Activated naive CD8-positive, alpha-beta T cell treated with anti-CD3 and anti-CD28 coated beads, Interleukin-2, amount 10 ng/mL, durations not matched to agents 7 days and 5 days (primary cell): Measurements from ENCODE around the gene C6orf136. TPM values are rescaled to one million over a fixed set of nuclear protein-coding genes. Genes with fewer than 3 reads are reported as not detected.

Source experiments
- ATAC-seq: fragments of 150-1000 bp; cut with Tn5 transposase; one replicate; pipeline ENCODE4 v1.10.0; 2021; ENCODE audit warnings: low read depth, moderate library complexity
- POLR2A ChIA-PET: fragments of 350-600 bp; sonication (Branson Sonifier 250); formaldehyde crosslinking; loops from one replicate; lab custom pipeline; 2021; ENCODE audit warnings: antibody characterized with exemption; lab: Charles Lee
- DNase-seq: peaks from one replicate; pipeline ENCODE4 v3.0.0; 2021
- H3K27ac Mint-ChIP-seq: one replicate; pipeline ENCODE4 v1.8.0; 2022; ENCODE audit warnings: mild to moderate bottlenecking, mixed read lengths
- H3K27me3 Mint-ChIP-seq: one replicate; pipeline ENCODE4 v1.8.0; 2022; ENCODE audit warnings: mild to moderate bottlenecking, moderate library complexity, mixed read lengths
- H3K36me3 Mint-ChIP-seq: one replicate; pipeline ENCODE4 v1.8.0; 2021; ENCODE audit warnings: mild to moderate bottlenecking, mixed read lengths
- H3K4me1 Mint-ChIP-seq: one replicate; pipeline ENCODE4 v1.8.0; 2021; ENCODE audit warnings: mixed read lengths
- H3K4me3 Mint-ChIP-seq: one replicate; pipeline ENCODE4 v1.8.0; 2022; ENCODE audit warnings: mild to moderate bottlenecking, moderate library complexity, mixed read lengths
- H3K9me3 Mint-ChIP-seq: one replicate; pipeline ENCODE4 v1.8.0; 2021; ENCODE audit warnings: mixed read lengths
- total RNA-seq, 2 experiments: library from RNA; stranded (reverse); gene quantifications; one replicate each; pipeline ENCODE4 v1.2.3, GENCODE V29; 2021

Gene C6orf136
- total RNA-seq, 2 experiments from 2014 or later, result 33.5 to 34.3 TPM

- ATAC-seq, result no peak
- no peak for DNase-seq
- Mint-ChIP-seq H3K36me3 (peaks cover 50% of the 10 kb centered on the region), H3K4me1 (peaks cover 27% of the 10 kb centered on the region), H3K4me3 (peak overlapping the region; percentile 95), H3K27ac (peak overlapping the region; percentile 98), H3K9me3 (no peaks in the 10 kb centered on the region), H3K27me3 (no peaks in the 10 kb centered on the region)
- POLR2A ChIA-PET, result interaction anchor here (0.9 to 2.6 kb wide), 19 partner anchors 8 to 127 kb away, joined by 3 to 25 read pairs (median 8); partner anchors contain the start of genes ABCF1, ATAT1, DHX16 and GNL1
These were observed 28.6 kb upstream of the C6orf136 start for GRCh38 chr6:30618270-30618797.

GRCh38 chr6:30619561-30619960 lies 27.4 kb upstream of the C6orf136 start:
- ATAC-seq (no peak), DNase-seq (no peak)
- Mint-ChIP-seq H3K36me3 (peaks cover 43% of the 10 kb centered on the region), H3K27me3 (no peaks in the 10 kb centered on the region), H3K4me3 (peak overlapping the region; percentile 95), H3K4me1 (peaks cover 18% of the 10 kb centered on the region), H3K9me3 (no peaks in the 10 kb centered on the region), H3K27ac (peak overlapping the region; percentile 98)
- POLR2A ChIA-PET, result interaction anchor here (0.6 to 2.6 kb wide), 2 partner anchors 61 to 65 kb away, joined by 3 to 13 read pairs; no protein-coding TSS in a partner anchor

- Mint-ChIP-seq H3K36me3 (peaks cover 22% of the 10 kb centered on the region), H3K27ac (no peak overlapping the region), H3K4me1 (peaks cover 19% of the 10 kb centered on the region), H3K9me3 (no peaks in the 10 kb centered on the region), H3K4me3 (no peak overlapping the region), H3K27me3 (no peaks in the 10 kb centered on the region)
- no peak for DNase-seq
- POLR2A ChIA-PET, result interaction anchor here (1.2 to 1.7 kb wide), 4 partner anchors 10 to 105 kb away, joined by 3 to 12 read pairs (median 4); partner anchors contain the start of gene DHX16
- no peak for ATAC-seq
These were observed 21.4 kb upstream of the C6orf136 start for GRCh38 chr6:30625511-30625910.

GRCh38 chr6:30626484-30627366 lies 20.2 kb upstream of the C6orf136 start, which contains the start of gene ATAT1:
Gene ATAT1, plus strand, starts transcription at chr6:30626874.
- peak; percentile 98 for ATAC-seq
- peaks cover 19% of the 10 kb centered on the region for H3K4me1 Mint-ChIP-seq

GRCh38 chr6:30635834-30636233 lies 11.1 kb upstream of the C6orf136 start:
- DNase-seq (no peak), ATAC-seq (no peak)
- POLR2A ChIA-PET, result no interaction called here
- H3K27me3 Mint-ChIP-seq, result no peaks in the 10 kb centered on the region
- H3K27ac Mint-ChIP-seq, result no peak overlapping the region
- H3K4me3 Mint-ChIP-seq, result no peak overlapping the region
- H3K9me3 Mint-ChIP-seq, result no peaks in the 10 kb centered on the region
- H3K36me3 Mint-ChIP-seq, result peaks cover 23% of the 10 kb centered on the region
- peaks cover 4% of the 10 kb centered on the region for H3K4me1 Mint-ChIP-seq

More at GRCh38 chr6:30626484-30627366, 20.2 kb upstream of the C6orf136 start, which contains the start of gene ATAT1:
- H3K27me3 Mint-ChIP-seq, result no peaks in the 10 kb centered on the region
- no peaks in the 10 kb centered on the region for H3K9me3 Mint-ChIP-seq
- peak within 1 kb of the TSS; percentile 91 for H3K4me3 Mint-ChIP-seq
- POLR2A ChIA-PET, result interaction anchor here (0.8 to 1.7 kb wide), 9 partner anchors 9 to 104 kb away, joined by 3 to 12 read pairs (median 4); partner anchors contain the start of genes DHX16, MRPS18B and PPP1R10
- peaks cover 26% of the 10 kb centered on the region for H3K36me3 Mint-ChIP-seq
- H3K27ac Mint-ChIP-seq, result peak within 1 kb of the TSS; percentile 95
- DNase-seq, result peak; percentile 90

- peak overlapping the region; percentile 89 for H3K27ac Mint-ChIP-seq
- POLR2A ChIA-PET, result interaction anchor here (1.1 to 1.8 kb wide), 7 partner anchors 9 to 39 kb away, joined by 3 to 9 read pairs (median 5); partner anchors contain the start of genes ATAT1, MRPS18B and PPP1R10
These were observed 6.5 kb upstream of the C6orf136 start for GRCh38 chr6:30640481-30640880.

GRCh38 chr6:30641048-30641447 lies 5.9 kb upstream of the C6orf136 start:
- peak overlapping the region; percentile 42 for H3K4me3 Mint-ChIP-seq
- DNase-seq, result peak; percentile 38

More at GRCh38 chr6:30640481-30640880, 6.5 kb upstream of the C6orf136 start:
- DNase-seq (no peak), ATAC-seq (no peak)
- H3K36me3 Mint-ChIP-seq, result peaks cover 14% of the 10 kb centered on the region
- H3K9me3 Mint-ChIP-seq, result no peaks in the 10 kb centered on the region
- no peaks in the 10 kb centered on the region for H3K27me3 Mint-ChIP-seq
- no peak overlapping the region for H3K4me3 Mint-ChIP-seq
- peaks cover 20% of the 10 kb centered on the region for H3K4me1 Mint-ChIP-seq

GRCh38 chr6:30643656-30644055 lies 3.3 kb upstream of the C6orf136 start:
- Mint-ChIP-seq H3K9me3 (no peaks in the 10 kb centered on the region), H3K4me3 (no peak overlapping the region), H3K4me1 (peaks cover 39% of the 10 kb centered on the region), H3K36me3 (peaks cover 15% of the 10 kb centered on the region), H3K27ac (no peak overlapping the region), H3K27me3 (no peaks in the 10 kb centered on the region)
- POLR2A ChIA-PET, result interaction anchor here (0.5 to 0.6 kb wide), 2 partner anchors 77 to 126 kb away, joined by 3 read pairs; no protein-coding TSS in a partner anchor
- DNase-seq (no peak), ATAC-seq (no peak)

More at GRCh38 chr6:30641048-30641447, 5.9 kb upstream of the C6orf136 start:
- peak; percentile 98 for ATAC-seq
- H3K27ac Mint-ChIP-seq, result peak overlapping the region; percentile 89
- POLR2A ChIA-PET, result interaction anchor here (1.0 to 1.8 kb wide), 8 partner anchors 8 to 38 kb away, joined by 3 to 9 read pairs (median 5); partner anchors contain the start of genes ATAT1, MRPS18B and PPP1R10
- peaks cover 13% of the 10 kb centered on the region for H3K36me3 Mint-ChIP-seq
- no peaks in the 10 kb centered on the region for H3K27me3 Mint-ChIP-seq
- no peaks in the 10 kb centered on the region for H3K9me3 Mint-ChIP-seq
- peaks cover 25% of the 10 kb centered on the region for H3K4me1 Mint-ChIP-seq

- peak overlapping the region; percentile 8 for H3K27ac Mint-ChIP-seq
- POLR2A ChIA-PET, result interaction anchor here (0.6 to 2.2 kb wide), 2 partner anchors 27 to 29 kb away, joined by 3 to 7 read pairs; partner anchors contain the start of gene MRPS18B
- DNase-seq, result no peak
These were observed 2.2 kb upstream of the C6orf136 start for GRCh38 chr6:30644769-30645168.

GRCh38 chr6:30645989-30646388 lies 944 bp upstream of the C6orf136 start:
- POLR2A ChIA-PET, result interaction anchor here (0.7 to 2.2 kb wide), 2 partner anchors 28 to 32 kb away, joined by 5 to 7 read pairs; partner anchors contain the start of gene MRPS18B
- peak overlapping the region; percentile 91 for H3K27ac Mint-ChIP-seq

More at GRCh38 chr6:30644769-30645168, 2.2 kb upstream of the C6orf136 start:
- Mint-ChIP-seq H3K4me3 (no peak overlapping the region), H3K36me3 (peaks cover 16% of the 10 kb centered on the region), H3K9me3 (no peaks in the 10 kb centered on the region), H3K4me1 (peaks cover 43% of the 10 kb centered on the region), H3K27me3 (no peaks in the 10 kb centered on the region)
- ATAC-seq, result no peak

GRCh38 chr6:30647242-30648116 lies 546 bp downstream of the C6orf136 start:
- peak overlapping the region; percentile 86 for H3K4me3 Mint-ChIP-seq
- ATAC-seq (peak; percentile 70), DNase-seq (peak; percentile 85)
- POLR2A ChIA-PET, result interaction anchor here (0.6 to 1.2 kb wide), 4 partner anchors 19 to 266 kb away, joined by 3 to 8 read pairs (median 3); partner anchors contain the start of genes DHX16, MRPS18B, PPP1R10 and VARS2
- H3K27ac Mint-ChIP-seq, result peak overlapping the region; percentile 91
- peaks cover 31% of the 10 kb centered on the region for H3K4me1 Mint-ChIP-seq
- no peaks in the 10 kb centered on the region for H3K9me3 Mint-ChIP-seq
- H3K36me3 Mint-ChIP-seq, result peaks cover 23% of the 10 kb centered on the region
- no peaks in the 10 kb centered on the region for H3K27me3 Mint-ChIP-seq

More at GRCh38 chr6:30645989-30646388, 944 bp upstream of the C6orf136 start:
- DNase-seq, result no peak
- Mint-ChIP-seq H3K4me1 (peaks cover 40% of the 10 kb centered on the region), H3K9me3 (no peaks in the 10 kb centered on the region), H3K4me3 (peak overlapping the region; percentile 86), H3K27me3 (no peaks in the 10 kb centered on the region), H3K36me3 (peaks cover 17% of the 10 kb centered on the region)
- no peak for ATAC-seq

GRCh38 chr6:30651143-30651542 lies 4.2 kb downstream of the C6orf136 start:
- no peaks in the 10 kb centered on the region for H3K27me3 Mint-ChIP-seq
- H3K9me3 Mint-ChIP-seq, result no peaks in the 10 kb centered on the region
- no peak overlapping the region for H3K4me3 Mint-ChIP-seq
- H3K36me3 Mint-ChIP-seq, result peaks cover 23% of the 10 kb centered on the region
- POLR2A ChIA-PET, result interaction anchor here (0.7 kb wide), 1 partner anchor 46 kb away, joined by 4 read pairs; no protein-coding TSS in a partner anchor
- H3K27ac Mint-ChIP-seq, result peak overlapping the region; percentile 10
- ATAC-seq (no peak), DNase-seq (no peak)
- peaks cover 21% of the 10 kb centered on the region for H3K4me1 Mint-ChIP-seq
